MM.1S (cell line): ENCODE results near the gene ADD3.

Experiments
- DNase-seq: peaks from one replicate; pipeline ENCODE4 v3.0.0-alpha.2; 2015
- H2AFZ ChIP-seq: fragments of 300-600 bp; sonication (generic); 2 replicates; pipeline ENCODE4 v1.6.0; 2016; ENCODE audit warnings: antibody characterized with exemption, low read length
- H3F3A ChIP-seq: fragments of 300-600 bp; sonication (generic); 2 replicates; pipeline ENCODE4 v1.6.1; 2016; ENCODE audit warnings: mild to moderate bottlenecking, antibody characterized with exemption, low read length, moderate library complexity, mixed read lengths; ENCODE audit not compliant: insufficient read depth
- H3K27ac ChIP-seq: fragments of 300-600 bp; sonication (generic); 2 replicates; pipeline ENCODE4 v1.5.1; 2016; ENCODE audit warnings: mild to moderate bottlenecking, low read length
- H3K27me3 ChIP-seq: fragments of 300-600 bp; sonication (generic); replicated peaks from 2 replicates; pipeline ENCODE4 v1.6.0; 2016; ENCODE audit warnings: low read length; ENCODE audit not compliant: insufficient read depth
- H3K36me3 ChIP-seq: fragments of 300-600 bp; sonication (generic); replicated peaks from 2 replicates; pipeline ENCODE4 v1.6.1; 2016; ENCODE audit warnings: mild to moderate bottlenecking, low read length, mixed read lengths; ENCODE audit not compliant: insufficient read depth
- H3K4me1 ChIP-seq: fragments of 300-600 bp; sonication (generic); 2 replicates; pipeline ENCODE4 v1.6.1; 2016; ENCODE audit warnings: low read length, mixed read lengths
- H3K4me2 ChIP-seq: fragments of 300-600 bp; sonication (generic); 2 replicates; pipeline ENCODE4 v1.6.0; 2016; ENCODE audit warnings: low read depth, low read length
- H3K4me3 ChIP-seq: fragments of 300-600 bp; sonication (generic); 2 replicates; pipeline ENCODE4 v1.5.1; 2016; ENCODE audit warnings: low read length, mixed read lengths
- H3K79me2 ChIP-seq: fragments of 300-600 bp; sonication (generic); 2 replicates; pipeline ENCODE4 v1.6.1; 2016; ENCODE audit warnings: mixed run types, low read length, mixed read lengths
- H3K9ac ChIP-seq: fragments of 300-600 bp; sonication (generic); 2 replicates; pipeline ENCODE4 v1.6.1; 2016; ENCODE audit warnings: low read length, mixed read lengths
- H3K9me2 ChIP-seq: fragments of 300-600 bp; sonication (generic); replicated peaks from 2 replicates; pipeline ENCODE4 v1.6.1; 2016; ENCODE audit warnings: mild to moderate bottlenecking, low read length, mixed read lengths; ENCODE audit not compliant: insufficient read depth
- H3K9me3 ChIP-seq: fragments of 300-600 bp; sonication (generic); replicated peaks from 2 replicates; pipeline ENCODE4 v1.6.1; 2016; ENCODE audit warnings: mild to moderate bottlenecking, low read length, mixed read lengths; ENCODE audit not compliant: insufficient read depth
- H4K20me1 ChIP-seq: fragments of 300-600 bp; sonication (generic); 2 replicates; pipeline ENCODE4 v1.6.1; 2016; ENCODE audit warnings: mild to moderate bottlenecking, low read length, moderate library complexity, mixed read lengths; ENCODE audit not compliant: insufficient read depth
- CTCF ChIP-seq: fragments of 300-600 bp; sonication (generic); IDR thresholded peaks from 2 replicates; pipeline ENCODE4 v1.5.1; 2016; ENCODE audit warnings: antibody characterized with exemption, low read length, mixed read lengths
- EZH2 ChIP-seq: fragments of 300-600 bp; sonication (generic); optimal IDR thresholded peaks from 2 replicates; pipeline ENCODE3; 2017; ENCODE audit warnings: low read depth, mild to moderate bottlenecking, antibody characterized with exemption, low read length, mixed read lengths
- EZH2phosphoT487 ChIP-seq: fragments of 300-600 bp; sonication (generic); IDR thresholded peaks from 2 replicates; pipeline ENCODE4 v1.6.1; 2018; ENCODE audit warnings: antibody characterized with exemption, low read length

The ADD3 gene

GRCh38 chr10:110093722-110094121 is 85.9 kb downstream of the ADD3 start:
- Histone ChIP-seq H3K27me3 (no peaks in the 10 kb centered on the region), H3K4me1 (peaks cover 8% of the 10 kb centered on the region; the same call in 1 of the 2 replicates), H3K4me3 (no peak overlapping the region), H3K36me3 (no peaks in the 10 kb centered on the region), H3K4me2 (no peak overlapping the region), H4K20me1 (no peaks in the 10 kb centered on the region), H3K27ac (no peak overlapping the region), H3F3A (no peaks in the 10 kb centered on the region), H3K79me2 (no peaks in the 10 kb centered on the region), H3K9me2 (no peaks in the 10 kb centered on the region), H3K9ac (no peak overlapping the region), H3K9me3 (no peaks in the 10 kb centered on the region), H2AFZ (no peak overlapping the region)
- peak; percentile 14 for DNase-seq
- no peak for TF ChIP-seq EZH2phosphoT487
- TF ChIP-seq EZH2: no peak
- TF ChIP-seq CTCF: no peak

- TF ChIP-seq EZH2: no peak
- no peak for TF ChIP-seq EZH2phosphoT487
- no peak for TF ChIP-seq CTCF
Observed at GRCh38 chr10:110094786-110095185, 87.0 kb downstream of the ADD3 start.

GRCh38 chr10:110101464-110102144 is 93.8 kb downstream of the ADD3 start:
- H3K4me3 ChIP-seq: no peak overlapping the region
- H3K9me3 ChIP-seq: no peaks in the 10 kb centered on the region
- H3K79me2 ChIP-seq: no peaks in the 10 kb centered on the region
- no peak overlapping the region for H3K4me2 ChIP-seq
- no peaks in the 10 kb centered on the region for H3K36me3 ChIP-seq
- TF ChIP-seq CTCF (no peak), EZH2 (no peak), EZH2phosphoT487 (no peak)
- no peak overlapping the region for H3K27ac ChIP-seq
- no peaks in the 10 kb centered on the region for H3K4me1 ChIP-seq
- no peaks in the 10 kb centered on the region for H3F3A ChIP-seq
- H3K9ac ChIP-seq: no peak overlapping the region
- H4K20me1 ChIP-seq: no peaks in the 10 kb centered on the region
- no peak overlapping the region for H2AFZ ChIP-seq
- no peak for DNase-seq
- H3K9me2 ChIP-seq: no peaks in the 10 kb centered on the region
- no peaks in the 10 kb centered on the region for H3K27me3 ChIP-seq

More at GRCh38 chr10:110094786-110095185, 87.0 kb downstream of the ADD3 start:
- Histone ChIP-seq H4K20me1 (no peaks in the 10 kb centered on the region), H3K9me3 (no peaks in the 10 kb centered on the region), H3K4me1 (peaks cover 8% of the 10 kb centered on the region; the same call in 1 of the 2 replicates), H3K36me3 (no peaks in the 10 kb centered on the region), H3K4me2 (no peak overlapping the region), H3K79me2 (no peaks in the 10 kb centered on the region), H3F3A (no peaks in the 10 kb centered on the region), H2AFZ (no peak overlapping the region), H3K9me2 (no peaks in the 10 kb centered on the region), H3K9ac (no peak overlapping the region), H3K27me3 (no peaks in the 10 kb centered on the region), H3K27ac (no peak overlapping the region), H3K4me3 (no peak overlapping the region)
- DNase-seq: no peak
